HG03460 (cell line): ENCODE results near the gene PPFIBP2.

Experiments used
- ATAC-seq: cut with Tn5 transposase; IDR thresholded peaks from one replicate; pipeline ENCODE4 v1.9.1; 2021; ENCODE audit not compliant: unreplicated experiment

PPFIBP2 gene

GRCh38 chr11:7595016-7595866, 81.4 kb downstream of the PPFIBP2 start:
- ATAC-seq = no peak

DNA sequence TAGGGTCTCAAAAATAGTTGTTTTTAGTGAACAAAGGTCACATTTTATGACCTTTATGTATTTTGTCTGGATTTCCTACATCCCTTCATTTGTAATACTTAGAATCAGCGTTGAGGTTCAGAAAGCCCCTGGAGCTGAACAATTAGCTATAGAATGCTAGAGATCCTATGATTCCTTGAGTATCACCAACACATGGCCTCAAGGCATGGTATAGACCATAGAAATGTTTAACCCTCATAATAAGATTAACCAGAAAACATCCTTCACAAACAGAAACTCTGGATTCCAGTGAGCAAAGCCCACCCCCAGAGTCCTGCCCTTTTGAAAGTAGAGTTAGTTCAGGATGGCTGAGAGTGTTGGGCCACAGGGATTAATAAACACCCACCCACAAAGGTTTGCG, 82.2 kb downstream of the PPFIBP2 start:
- ATAC-seq = no peak

DNA sequence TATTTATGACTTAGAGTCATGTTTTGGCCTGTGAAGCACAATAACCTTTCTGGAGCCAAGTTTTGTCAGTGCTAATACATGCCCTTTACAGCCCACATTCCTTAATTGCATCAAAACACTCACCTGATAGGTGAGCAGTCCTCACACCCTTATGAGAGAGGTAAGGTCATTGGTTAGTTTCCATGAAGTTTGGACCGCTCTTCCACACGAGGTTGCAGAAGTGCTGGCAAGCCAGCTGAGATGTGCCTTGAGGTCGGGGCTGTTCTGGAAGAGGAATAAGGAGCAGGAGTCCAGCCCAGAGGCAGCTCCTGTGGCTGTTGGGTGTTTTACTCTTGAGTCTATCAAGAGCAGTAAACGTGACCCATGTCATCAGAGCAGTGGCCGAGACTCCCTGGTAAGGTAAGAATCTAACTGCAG, 83.2 kb downstream of the PPFIBP2 start:
- ATAC-seq = no peak

- ATAC-seq = no peak
These were observed 83.8 kb downstream of the PPFIBP2 start for GRCh38 chr11:7597620-7598019.

- ATAC-seq = no peak
These were observed 85.4 kb downstream of the PPFIBP2 start for GRCh38 chr11:7599209-7599608.

- ATAC-seq = no peak
These were observed 86.5 kb downstream of the PPFIBP2 start for GRCh38 chr11:7600205-7600775.

- ATAC-seq = no peak
These were observed 89.4 kb downstream of the PPFIBP2 start for GRCh38 chr11:7603031-7603781.

- no peak for ATAC-seq
These were observed 90.6 kb downstream of the PPFIBP2 start for GRCh38 chr11:7604331-7604955.

DNA sequence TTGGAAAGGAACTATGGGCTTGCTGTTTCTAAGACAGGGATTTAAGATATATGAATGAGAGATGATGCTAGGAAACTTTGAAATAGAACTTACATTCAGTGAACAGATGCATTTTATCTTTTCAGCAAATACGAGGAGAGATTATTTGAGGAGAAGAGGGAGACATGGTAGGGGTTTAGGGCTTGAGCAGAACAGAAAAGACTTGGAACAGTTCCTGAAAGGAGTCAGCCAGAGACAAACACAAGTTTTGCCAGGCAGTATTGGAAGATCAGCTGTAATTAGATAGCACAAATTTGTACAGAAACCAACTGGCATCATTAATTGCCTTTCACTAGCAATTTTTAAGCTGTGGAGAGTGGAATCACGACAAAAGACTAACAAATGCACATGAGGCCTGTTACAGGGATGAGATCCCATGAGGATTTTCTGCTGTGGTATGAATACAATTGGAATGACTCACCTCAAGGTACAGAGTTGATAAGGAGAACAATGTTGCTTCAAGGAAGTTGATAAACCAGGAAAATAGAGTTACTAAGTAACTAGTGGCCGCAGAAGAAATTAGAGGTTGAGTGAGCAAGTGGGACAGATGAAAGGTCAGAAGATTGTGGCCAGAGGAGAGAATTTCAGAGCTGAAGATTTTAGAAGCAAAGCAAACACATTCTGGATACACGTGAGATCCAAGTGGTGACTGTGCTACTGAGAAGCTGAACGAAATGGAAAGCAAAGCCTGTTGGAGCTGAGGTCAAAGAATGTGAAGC, 91.6 kb downstream of the PPFIBP2 start:
- no peak for ATAC-seq

- ATAC-seq = no peak
These were observed 92.7 kb downstream of the PPFIBP2 start for GRCh38 chr11:7606496-7606895.

DNA sequence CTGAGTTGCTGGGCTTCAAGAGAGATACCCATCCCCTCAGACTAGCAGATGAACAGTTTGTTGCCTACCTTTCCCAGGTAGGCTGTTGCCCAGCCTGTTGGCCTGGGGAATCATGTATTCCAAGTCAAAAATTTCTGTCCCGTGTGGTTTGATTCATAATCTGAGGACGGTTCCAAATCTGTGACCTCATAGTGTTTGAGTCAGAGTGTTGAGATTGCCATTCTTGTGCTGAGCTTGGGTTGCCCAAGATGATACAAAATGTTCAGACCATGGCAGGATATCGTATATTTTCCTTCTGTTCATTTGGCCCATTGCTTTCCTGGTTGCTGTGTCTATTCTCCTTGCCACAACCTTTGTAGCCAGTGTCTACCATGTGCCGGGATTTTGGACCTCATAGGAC, 95.2 kb downstream of the PPFIBP2 start:
- no peak for ATAC-seq

- no peak for ATAC-seq
These were observed 95.7 kb downstream of the PPFIBP2 start for GRCh38 chr11:7609521-7609920.

DNA sequence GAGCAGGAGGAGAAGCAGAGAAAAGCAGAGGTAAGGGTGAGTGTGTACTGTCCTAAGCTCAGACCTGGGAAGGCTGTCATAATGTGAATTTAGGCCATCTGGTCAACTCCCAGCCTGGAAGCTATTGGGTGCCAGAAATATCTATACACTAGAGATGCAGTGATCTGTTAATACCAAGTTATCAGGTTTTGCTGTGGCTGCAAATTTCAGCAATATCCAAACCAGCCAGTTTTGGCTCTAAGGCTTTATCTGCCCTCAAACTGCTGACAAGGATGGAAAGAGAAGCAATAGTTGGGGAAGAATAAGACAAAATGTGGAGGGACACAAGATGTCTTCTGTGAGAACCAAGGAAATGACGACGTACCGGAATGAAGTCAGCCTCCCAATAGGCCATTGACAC, 96.6 kb downstream of the PPFIBP2 start:
- ATAC-seq = no peak

- no peak for ATAC-seq
These were observed 97.6 kb downstream of the PPFIBP2 start for GRCh38 chr11:7611411-7611810.

DNA sequence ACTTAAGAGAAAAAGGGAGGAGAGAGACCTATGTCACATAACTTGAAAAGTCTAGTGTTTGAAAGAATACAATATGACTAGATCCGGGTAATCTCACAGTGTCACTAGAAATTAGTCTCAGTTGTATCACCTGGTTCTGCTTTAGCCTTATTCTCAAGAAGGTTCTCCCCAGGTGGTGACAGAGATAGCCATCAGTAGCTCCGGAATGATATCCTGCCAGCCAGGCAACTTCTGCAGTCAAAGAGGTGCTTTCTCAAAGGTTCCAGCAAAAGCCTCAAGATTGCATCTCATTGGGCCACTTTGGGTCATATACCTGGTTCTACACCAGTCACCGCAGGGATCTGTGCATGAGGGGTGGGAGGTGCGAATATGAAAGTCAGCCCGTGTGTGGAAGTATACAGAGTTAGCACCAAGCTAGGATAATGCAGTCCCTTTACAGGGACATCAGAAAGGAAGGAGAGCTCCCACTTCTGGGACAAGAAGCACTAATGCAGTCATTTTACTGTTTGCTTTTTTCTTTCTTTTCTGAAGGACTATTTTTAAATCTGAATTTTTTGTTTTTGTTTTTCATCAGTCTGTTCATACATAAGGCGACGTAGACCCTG, 98.4 kb downstream of the PPFIBP2 start:
- no peak for ATAC-seq

- no peak for ATAC-seq
These were observed 99.0 kb downstream of the PPFIBP2 start for GRCh38 chr11:7612661-7613393.

GRCh38 chr11:7613394-7613720, 99.6 kb downstream of the PPFIBP2 start:
- ATAC-seq = no peak

- no peak for ATAC-seq
These were observed 100.9 kb downstream of the PPFIBP2 start for GRCh38 chr11:7614656-7615055.

- no peak for ATAC-seq
These were observed 103.2 kb downstream of the PPFIBP2 start for GRCh38 chr11:7617032-7617431.

GRCh38 chr11:7619322-7619721, 105.5 kb downstream of the PPFIBP2 start:
- no peak for ATAC-seq
